Measurements from ENCODE around the gene PPFIBP2. TPM values are rescaled to one million over a fixed set of nuclear protein-coding genes. Genes with fewer than 3 reads are reported as not detected.
A peak's percentile ranks its signal among the peaks of the same experiment; 100 is the strongest.

The PPFIBP2 gene
- polyA plus RNA-seq, 4 donors: 26.5 to 71.7 (median 62.4) TPM

DNA sequence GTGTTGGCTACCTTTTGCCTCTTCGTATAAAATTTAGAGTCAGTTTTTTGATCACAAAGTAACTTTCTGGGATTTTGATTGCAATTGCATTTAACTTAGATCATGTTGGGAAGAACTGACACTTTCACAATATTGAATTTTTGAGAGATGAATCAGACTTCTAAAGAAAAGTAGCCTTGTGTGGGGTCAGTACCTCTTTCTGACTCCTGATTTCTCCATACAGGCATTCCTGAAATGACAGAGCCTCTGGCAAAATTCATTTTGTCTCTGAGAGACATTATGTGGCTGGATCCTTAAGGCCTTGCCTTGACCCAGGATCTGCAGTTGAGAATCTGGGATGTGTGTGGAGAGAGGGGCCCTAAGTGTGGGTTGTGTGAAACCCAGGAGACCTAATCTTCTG, 37.8 kb downstream of the PPFIBP2 start:
- peaks cover 3 to 14% (median 5%) of the 10 kb centered on the region in 3 donors for H3K4me1 ChIP-seq (ENCODE audit: control insufficient read depth in 3 of 3, insufficient read depth in 2 of 3, low read depth in 1 of 3, low read length in 2 of 3)
- H3K27me3 ChIP-seq (ENCODE audit: control insufficient read depth in 3 of 3, insufficient read depth in 3 of 3, low read length in 3 of 3): no peaks in the 10 kb centered on the region
- DNase-seq (no peak), FAIRE-seq (no peak)
- no peaks in the 10 kb centered on the region for H3K9me3 ChIP-seq (ENCODE audit: control insufficient read depth in 2 of 2, insufficient read depth in 1 of 2, low read depth in 1 of 2, low read length in 1 of 2)
- 94 to 100% (median 95%) methylated on average over 1 of the region's 1 CpG for WGBS, 3 donors
- H3K27ac ChIP-seq (ENCODE audit: low read depth in 1 of 3, low read length in 2 of 3): no peak overlapping the region
- H3K4me3 ChIP-seq (ENCODE audit: low read depth in 1 of 3, low read length in 3 of 3): no peak overlapping the region
- peaks cover 0 to 5% (median 0%) of the 10 kb centered on the region in 3 donors for H3K36me3 ChIP-seq (ENCODE audit: control insufficient read depth in 3 of 3, insufficient read depth in 2 of 3, low read depth in 1 of 3, low read length in 3 of 3)

DNA sequence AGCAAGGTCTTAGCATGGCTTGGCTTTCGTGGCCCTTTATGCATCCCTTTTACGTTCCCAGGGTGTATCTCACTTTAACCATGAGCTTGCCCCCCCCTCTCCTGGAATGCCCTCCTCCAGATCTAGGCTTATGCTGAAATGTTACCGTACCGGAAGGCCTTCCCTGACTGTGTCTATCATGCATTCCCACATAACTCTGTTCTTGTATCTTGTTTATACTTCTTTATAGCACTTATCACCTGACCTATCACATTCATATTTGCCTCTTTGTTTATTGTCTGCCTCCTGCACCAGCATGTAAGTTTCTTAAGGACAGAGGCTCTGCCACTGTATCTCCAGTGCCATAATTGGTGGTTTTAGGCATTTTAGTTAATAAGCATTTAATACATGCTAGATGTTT, 38.9 kb downstream of the PPFIBP2 start:
- H3K36me3 ChIP-seq (ENCODE audit: control insufficient read depth in 3 of 3, insufficient read depth in 2 of 3, low read depth in 1 of 3, low read length in 3 of 3): peaks cover 0 to 4% (median 0%) of the 10 kb centered on the region in 3 donors
- WGBS, 3 donors: 81 to 93% (median 85%) methylated on average over 4 of the region's 4 CpGs
- H3K4me3 ChIP-seq (ENCODE audit: low read depth in 1 of 3, low read length in 3 of 3): no peak overlapping the region
- no peaks in the 10 kb centered on the region for H3K9me3 ChIP-seq (ENCODE audit: control insufficient read depth in 2 of 2, insufficient read depth in 1 of 2, low read depth in 1 of 2, low read length in 1 of 2)
- peaks cover 3 to 14% (median 5%) of the 10 kb centered on the region in 3 donors for H3K4me1 ChIP-seq (ENCODE audit: control insufficient read depth in 3 of 3, insufficient read depth in 2 of 3, low read depth in 1 of 3, low read length in 2 of 3)
- no peak for DNase-seq
- no peaks in the 10 kb centered on the region for H3K27me3 ChIP-seq (ENCODE audit: control insufficient read depth in 3 of 3, insufficient read depth in 3 of 3, low read length in 3 of 3)
- FAIRE-seq: no peak
- H3K27ac ChIP-seq (ENCODE audit: low read depth in 1 of 3, low read length in 2 of 3): no peak overlapping the region

GRCh38 chr11:7555052-7555699, 41.4 kb downstream of the PPFIBP2 start:
- WGBS, 3 donors: 16 to 48% (median 38%) methylated on average over 7 of the region's 7 CpGs
- peak; percentile 59 to 75 for DNase-seq
- Histone ChIP-seq H3K36me3 (ENCODE audit: control insufficient read depth in 3 of 3, insufficient read depth in 2 of 3, low read depth in 1 of 3, low read length in 3 of 3) (peaks cover 0 to 4% (median 0%) of the 10 kb centered on the region in 3 donors), H3K4me1 (ENCODE audit: control insufficient read depth in 3 of 3, insufficient read depth in 2 of 3, low read depth in 1 of 3, low read length in 2 of 3) (peaks cover 3 to 14% (median 5%) of the 10 kb centered on the region in 3 donors), H3K9me3 (ENCODE audit: control insufficient read depth in 2 of 2, insufficient read depth in 1 of 2, low read depth in 1 of 2, low read length in 1 of 2) (no peaks in the 10 kb centered on the region), H3K4me3 (ENCODE audit: low read depth in 1 of 3, low read length in 3 of 3) (no peak overlapping the region), H3K27ac (ENCODE audit: low read depth in 1 of 3, low read length in 2 of 3) (peak overlapping the region in 2 of 3 donors; percentile 4 to 40), H3K27me3 (ENCODE audit: control insufficient read depth in 3 of 3, insufficient read depth in 3 of 3, low read length in 3 of 3) (no peaks in the 10 kb centered on the region)
- FAIRE-seq: no peak

DNA sequence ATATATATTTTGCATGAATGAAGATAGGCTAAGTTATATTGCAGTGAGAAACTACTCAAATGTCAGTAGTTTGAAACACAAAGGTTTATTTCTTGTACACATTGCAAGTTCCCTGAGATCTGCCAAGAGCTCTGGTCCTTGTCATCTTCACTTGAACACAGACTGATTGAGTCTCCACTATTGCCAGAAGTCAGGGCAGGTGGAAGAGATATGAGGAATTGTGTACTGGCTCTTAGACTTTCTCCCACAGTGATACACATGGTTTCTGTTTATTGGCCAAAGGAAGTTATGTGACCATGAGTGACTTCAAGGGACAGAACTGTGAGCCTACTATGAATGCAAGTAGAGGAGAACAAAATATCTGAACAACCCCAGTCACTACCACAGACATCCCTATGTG, 44.2 kb downstream of the PPFIBP2 start:
- no peaks in the 10 kb centered on the region for H3K27me3 ChIP-seq (ENCODE audit: control insufficient read depth in 3 of 3, insufficient read depth in 3 of 3, low read length in 3 of 3)
- no peak overlapping the region for H3K27ac ChIP-seq (ENCODE audit: low read depth in 1 of 3, low read length in 2 of 3)
- peaks cover 3 to 14% (median 5%) of the 10 kb centered on the region in 3 donors for H3K4me1 ChIP-seq (ENCODE audit: control insufficient read depth in 3 of 3, insufficient read depth in 2 of 3, low read depth in 1 of 3, low read length in 2 of 3)
- no peaks in the 10 kb centered on the region for H3K9me3 ChIP-seq (ENCODE audit: control insufficient read depth in 2 of 2, insufficient read depth in 1 of 2, low read depth in 1 of 2, low read length in 1 of 2)
- no peak overlapping the region for H3K4me3 ChIP-seq (ENCODE audit: low read depth in 1 of 3, low read length in 3 of 3)
- DNase-seq (no peak), FAIRE-seq (no peak)
- H3K36me3 ChIP-seq (ENCODE audit: control insufficient read depth in 3 of 3, insufficient read depth in 2 of 3, low read depth in 1 of 3, low read length in 3 of 3): no peaks in the 10 kb centered on the region

DNA sequence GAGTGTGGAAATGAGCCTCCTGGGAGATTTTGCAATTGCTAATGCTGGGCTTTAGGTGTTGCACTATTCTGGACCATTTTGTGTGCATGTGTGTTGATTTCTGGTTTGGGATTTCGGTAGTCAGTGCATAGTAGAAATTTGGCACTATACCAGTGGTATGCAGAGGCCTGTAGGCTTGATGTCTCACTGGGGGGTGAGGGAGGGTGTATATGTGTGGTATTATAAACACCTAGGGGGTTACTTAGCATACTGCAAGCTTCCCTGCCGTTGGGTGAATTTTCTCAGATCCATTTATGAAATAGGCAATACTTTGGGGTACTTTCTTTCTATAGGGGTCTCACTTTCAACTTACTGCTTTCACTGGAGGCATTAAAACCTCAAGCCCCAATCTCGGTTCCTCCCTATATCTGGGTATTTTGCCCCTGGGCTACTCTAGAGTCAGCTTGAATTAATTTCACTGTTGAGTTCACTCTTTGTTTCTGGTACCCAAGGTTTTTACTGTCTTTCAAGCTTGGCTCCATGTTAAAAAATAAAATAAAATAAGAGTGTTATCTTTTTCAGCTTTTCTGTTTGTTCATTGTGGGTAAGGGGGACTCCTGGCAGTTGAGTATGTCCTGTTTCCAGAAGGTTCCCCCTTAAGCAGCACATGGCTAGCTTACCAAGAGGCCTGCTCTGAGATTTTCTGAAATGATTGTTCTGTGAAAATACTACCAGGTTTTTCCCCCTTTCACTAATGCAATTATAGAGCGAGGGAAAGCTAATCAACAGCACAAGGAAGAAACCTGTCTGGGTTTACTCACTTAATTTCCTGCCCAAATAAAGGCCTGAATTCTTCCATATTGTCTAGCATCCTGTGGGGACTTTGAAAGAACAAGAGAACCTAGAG, 45.8 kb downstream of the PPFIBP2 start:
- 80 to 94% (median 87%) methylated on average over 4 of the region's 4 CpGs for WGBS, 3 donors
- FAIRE-seq (no peak), DNase-seq (no peak)
- no peaks in the 10 kb centered on the region for H3K27me3 ChIP-seq (ENCODE audit: control insufficient read depth in 3 of 3, insufficient read depth in 3 of 3, low read length in 3 of 3)
- H3K9me3 ChIP-seq (ENCODE audit: control insufficient read depth in 2 of 2, insufficient read depth in 1 of 2, low read depth in 1 of 2, low read length in 1 of 2): no peaks in the 10 kb centered on the region
- H3K36me3 ChIP-seq (ENCODE audit: control insufficient read depth in 3 of 3, insufficient read depth in 2 of 3, low read depth in 1 of 3, low read length in 3 of 3): no peaks in the 10 kb centered on the region
- H3K4me3 ChIP-seq (ENCODE audit: low read depth in 1 of 3, low read length in 3 of 3): no peak overlapping the region
- H3K4me1 ChIP-seq (ENCODE audit: control insufficient read depth in 3 of 3, insufficient read depth in 2 of 3, low read depth in 1 of 3, low read length in 2 of 3): peaks cover 0 to 8% (median 5%) of the 10 kb centered on the region in 3 donors
- no peak overlapping the region for H3K27ac ChIP-seq (ENCODE audit: low read depth in 1 of 3, low read length in 2 of 3)

- Histone ChIP-seq H3K27me3 (ENCODE audit: control insufficient read depth in 3 of 3, insufficient read depth in 3 of 3, low read length in 3 of 3) (no peaks in the 10 kb centered on the region), H3K4me3 (ENCODE audit: low read depth in 1 of 3, low read length in 3 of 3) (no peak overlapping the region), H3K27ac (ENCODE audit: low read depth in 1 of 3, low read length in 2 of 3) (no peak overlapping the region), H3K9me3 (ENCODE audit: control insufficient read depth in 2 of 2, insufficient read depth in 1 of 2, low read depth in 1 of 2, low read length in 1 of 2) (no peaks in the 10 kb centered on the region), H3K4me1 (ENCODE audit: control insufficient read depth in 3 of 3, insufficient read depth in 2 of 3, low read depth in 1 of 3, low read length in 2 of 3) (no peaks in the 10 kb centered on the region), H3K36me3 (ENCODE audit: control insufficient read depth in 3 of 3, insufficient read depth in 2 of 3, low read depth in 1 of 3, low read length in 3 of 3) (peaks cover 0 to 6% (median 3%) of the 10 kb centered on the region in 3 donors)
- no peak for DNase-seq
- 34 to 81% (median 59%) methylated on average over 2 of the region's 2 CpGs for WGBS, 3 donors
- no peak for FAIRE-seq
Measured at GRCh38 chr11:7561562-7561961, 47.8 kb downstream of the PPFIBP2 start.

DNA sequence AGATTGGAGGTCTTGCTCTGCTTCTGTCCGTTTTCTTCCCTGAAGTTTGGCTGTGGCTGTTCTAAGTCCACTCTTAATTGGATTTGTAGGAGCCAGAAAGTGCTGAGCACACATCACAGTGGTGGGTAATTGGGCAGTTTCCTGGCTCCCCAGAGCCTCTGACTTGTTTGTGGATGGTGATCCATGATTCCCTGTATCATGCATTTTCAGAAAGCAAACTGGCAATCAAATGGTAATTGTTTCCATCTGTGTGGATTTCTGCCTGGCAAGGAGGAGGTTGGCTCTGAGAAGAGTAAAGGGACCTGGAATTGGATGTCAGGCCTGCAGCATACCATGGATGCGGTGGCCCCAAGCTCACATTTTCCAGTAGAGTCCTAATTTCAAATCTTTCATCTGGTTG, 49.5 kb downstream of the PPFIBP2 start:
- Histone ChIP-seq H3K9me3 (ENCODE audit: control insufficient read depth in 2 of 2, insufficient read depth in 1 of 2, low read depth in 1 of 2, low read length in 1 of 2) (peaks cover 0 to 6% of the 10 kb centered on the region in 2 donors), H3K36me3 (ENCODE audit: control insufficient read depth in 3 of 3, insufficient read depth in 2 of 3, low read depth in 1 of 3, low read length in 3 of 3) (peaks cover 0 to 11% (median 3%) of the 10 kb centered on the region in 3 donors), H3K27ac (ENCODE audit: low read depth in 1 of 3, low read length in 2 of 3) (no peak overlapping the region), H3K4me3 (ENCODE audit: low read depth in 1 of 3, low read length in 3 of 3) (no peak overlapping the region), H3K4me1 (ENCODE audit: control insufficient read depth in 3 of 3, insufficient read depth in 2 of 3, low read depth in 1 of 3, low read length in 2 of 3) (no peaks in the 10 kb centered on the region), H3K27me3 (ENCODE audit: control insufficient read depth in 3 of 3, insufficient read depth in 3 of 3, low read length in 3 of 3) (no peaks in the 10 kb centered on the region)
- 88 to 92% (median 88%) methylated on average over 2 of the region's 2 CpGs for WGBS, 3 donors
- DNase-seq: no peak
- FAIRE-seq: no peak

DNA sequence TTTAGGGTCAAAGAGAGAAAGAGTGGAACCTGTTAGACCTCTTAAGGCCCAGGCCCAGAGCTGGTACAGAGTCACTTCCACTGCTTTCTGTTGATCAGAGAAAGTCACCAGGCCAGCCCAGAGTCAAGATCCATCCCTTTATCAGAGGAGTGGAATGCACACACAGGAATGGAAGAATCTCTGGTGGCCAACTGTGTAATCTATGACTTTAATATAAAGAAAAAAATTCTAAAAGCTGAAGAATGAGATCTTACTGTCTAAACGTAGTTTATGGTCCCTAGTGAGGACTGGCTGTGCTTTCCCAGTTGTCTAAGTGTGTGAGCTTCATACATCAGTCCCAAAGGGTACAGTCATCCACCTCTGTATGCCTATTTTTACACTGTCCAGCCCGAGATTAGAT, 51.0 kb downstream of the PPFIBP2 start:
- no peak overlapping the region for H3K27ac ChIP-seq (ENCODE audit: low read depth in 1 of 3, low read length in 2 of 3)
- H3K4me1 ChIP-seq (ENCODE audit: control insufficient read depth in 3 of 3, insufficient read depth in 2 of 3, low read depth in 1 of 3, low read length in 2 of 3): no peaks in the 10 kb centered on the region
- no peak overlapping the region for H3K4me3 ChIP-seq (ENCODE audit: low read depth in 1 of 3, low read length in 3 of 3)
- FAIRE-seq (no peak), DNase-seq (no peak)
- peaks cover 0 to 8% of the 10 kb centered on the region in 2 donors for H3K9me3 ChIP-seq (ENCODE audit: control insufficient read depth in 2 of 2, insufficient read depth in 1 of 2, low read depth in 1 of 2, low read length in 1 of 2)
- H3K27me3 ChIP-seq (ENCODE audit: control insufficient read depth in 3 of 3, insufficient read depth in 3 of 3, low read length in 3 of 3): no peaks in the 10 kb centered on the region
- WGBS, 3 donors: 44 to 54% (median 45%) methylated on average over 2 of the region's 2 CpGs
- peaks cover 0 to 21% (median 3%) of the 10 kb centered on the region in 3 donors for H3K36me3 ChIP-seq (ENCODE audit: control insufficient read depth in 3 of 3, insufficient read depth in 2 of 3, low read depth in 1 of 3, low read length in 3 of 3)

Measured in small intestine (tissue), 7 donors.